GM10847 (cell line): Measurements from ENCODE around the gene MRPL53.

ENCODE experiments used
- POLR2A ChIP-seq: IDR thresholded peaks from 2 replicates; pipeline ENCODE4 v1.6.1; 2011; ENCODE audit not compliant: insufficient read length; ENCODE audit errors: extremely low read depth

The MRPL53 gene

DNA sequence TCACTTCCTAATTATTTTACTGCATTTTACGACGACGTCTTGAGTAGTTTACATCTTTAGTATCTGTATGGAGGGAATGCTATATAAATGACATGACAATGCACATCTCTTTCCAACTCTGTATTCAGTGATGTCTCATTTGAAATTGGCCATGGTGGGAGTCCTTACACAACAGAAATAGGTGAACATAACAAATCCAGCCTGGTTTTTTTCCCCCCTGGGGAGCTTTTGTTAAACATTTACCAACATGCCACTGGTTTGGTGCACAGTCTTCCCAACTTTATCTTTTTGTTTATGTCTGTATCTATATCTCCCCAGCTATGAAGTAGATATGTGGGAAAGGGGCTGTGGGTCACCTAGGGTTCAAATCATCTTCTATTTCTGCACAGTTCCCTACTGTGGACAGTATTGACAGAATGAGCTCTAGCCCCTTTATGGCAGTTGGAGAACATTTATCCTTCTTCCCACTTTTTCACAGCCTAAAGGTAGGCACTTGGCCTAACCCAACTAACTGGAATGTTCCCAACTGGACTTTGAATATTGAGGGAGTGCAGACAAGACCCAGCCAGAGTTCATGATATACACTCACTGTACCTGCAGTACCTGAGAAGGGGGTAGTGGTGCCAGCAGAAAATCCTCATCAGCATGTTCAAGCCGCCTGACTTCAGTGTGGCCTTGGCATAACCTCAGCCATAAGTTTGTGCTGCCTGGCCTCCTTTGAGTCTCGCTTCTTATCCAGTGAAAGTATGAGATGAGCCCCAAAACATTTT, 25.1 kb downstream of the MRPL53 start:
- TF ChIP-seq POLR2A: no peak

DNA sequence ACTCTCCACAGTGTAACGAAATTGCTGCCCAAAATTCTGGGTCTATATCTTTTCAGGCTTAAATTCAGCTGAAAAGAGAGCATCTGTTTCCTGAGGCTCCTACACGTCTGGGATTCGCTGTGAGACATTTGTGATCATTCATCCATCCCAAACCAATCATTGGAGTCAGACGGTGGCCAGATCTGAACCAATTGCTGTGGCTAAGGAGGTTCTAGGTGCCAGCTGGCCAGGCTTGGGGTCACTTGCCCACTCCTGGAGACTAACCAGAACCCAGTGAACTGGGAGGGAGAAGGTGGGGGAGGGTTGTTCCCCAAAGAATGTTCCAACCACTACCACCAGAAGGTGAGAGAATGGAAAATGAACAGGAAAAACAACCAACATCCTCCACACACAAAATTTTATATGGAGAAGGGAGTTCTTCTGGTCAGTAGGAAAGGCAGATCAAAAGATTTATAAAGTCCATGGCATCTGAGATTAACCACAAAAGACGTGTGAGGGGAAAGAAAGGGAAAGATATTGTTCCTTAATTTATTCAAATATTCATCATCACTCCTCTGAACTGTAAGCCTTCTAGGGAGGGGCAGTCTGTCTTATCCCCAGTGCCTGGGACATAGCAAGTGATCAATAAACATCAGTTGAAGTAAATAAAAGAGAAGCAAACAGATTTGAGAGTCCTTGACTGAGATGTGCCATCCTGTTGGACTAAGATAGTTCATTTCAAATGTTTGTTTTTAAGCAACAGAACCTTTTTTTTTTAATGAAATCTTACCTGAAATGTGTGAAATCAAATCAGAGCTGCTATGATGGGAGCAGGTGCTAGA, 27.8 kb downstream of the MRPL53 start:
- no peak for TF ChIP-seq POLR2A

DNA sequence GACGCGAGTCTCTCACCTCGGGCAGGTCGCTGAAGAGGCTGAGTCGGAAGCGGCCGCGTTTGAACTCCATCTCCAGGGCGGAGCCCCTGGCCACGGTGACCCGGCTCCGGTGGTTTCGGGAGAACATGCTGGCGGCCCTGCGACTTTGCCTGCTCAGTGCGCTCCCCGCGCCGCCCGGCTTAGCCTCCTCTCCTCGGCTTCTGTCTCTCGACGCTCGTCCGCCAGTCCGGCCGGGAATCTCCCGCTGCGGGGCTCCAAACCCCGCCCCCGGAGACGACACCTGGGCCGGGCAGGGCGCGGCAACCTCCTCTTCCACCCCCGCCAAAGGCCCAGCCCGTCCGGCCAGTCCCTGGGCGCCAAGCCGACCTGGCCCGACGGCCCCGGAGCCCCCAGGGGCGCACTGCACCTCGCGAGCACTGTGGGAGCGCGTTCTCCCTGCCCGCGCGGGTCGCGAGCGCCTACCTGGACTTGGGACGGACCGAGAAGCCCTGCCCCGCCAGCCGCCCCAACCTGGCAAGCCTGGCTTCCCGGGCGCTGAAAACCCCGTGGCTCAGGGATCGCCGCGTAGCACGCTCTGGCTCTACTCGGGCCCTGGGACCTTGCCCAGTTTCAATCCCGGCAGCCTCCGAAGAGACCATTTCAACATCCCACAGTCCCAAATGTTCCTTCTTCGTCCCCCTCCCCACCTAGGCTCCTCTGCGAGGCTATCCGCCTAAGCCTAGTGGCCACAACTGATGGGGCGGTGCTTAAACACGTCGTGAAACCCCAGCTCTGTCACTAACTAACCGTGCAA, 30.6 kb downstream of the MRPL53 start, which contains the start of gene RTKN:
RTKN (minus strand) TSS at position 248 of the 793 bp plus-strand sequence; CDS start at position 127, 121 bp downstream.
- peak; percentile 2 for TF ChIP-seq POLR2A

DNA sequence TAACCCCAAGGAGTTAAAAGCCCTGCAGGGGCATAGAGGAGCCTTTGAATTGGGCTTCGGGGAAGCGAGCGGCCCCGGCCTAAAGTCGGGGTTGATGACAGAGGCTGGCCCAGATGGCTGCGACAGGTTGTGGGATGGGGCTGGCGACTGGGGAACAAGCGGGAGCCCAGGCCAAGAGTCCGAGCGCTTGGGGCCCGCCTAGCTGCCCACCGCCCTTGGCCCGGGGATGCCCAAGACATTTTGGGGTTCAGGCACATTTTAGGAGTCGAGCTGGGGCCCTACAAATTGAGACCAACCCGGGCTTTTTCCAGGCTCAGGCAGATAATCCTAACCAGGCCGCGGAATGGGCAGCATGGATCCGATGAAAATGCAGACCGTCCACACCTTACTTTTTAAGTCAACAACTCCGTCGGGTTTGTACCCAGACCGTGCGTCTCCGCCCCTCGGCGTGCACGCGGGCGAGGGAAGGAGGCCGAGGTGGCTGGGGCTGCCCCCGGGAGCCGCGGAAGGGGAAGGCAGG, 31.2 kb downstream of the MRPL53 start:
- TF ChIP-seq POLR2A: no peak

DNA sequence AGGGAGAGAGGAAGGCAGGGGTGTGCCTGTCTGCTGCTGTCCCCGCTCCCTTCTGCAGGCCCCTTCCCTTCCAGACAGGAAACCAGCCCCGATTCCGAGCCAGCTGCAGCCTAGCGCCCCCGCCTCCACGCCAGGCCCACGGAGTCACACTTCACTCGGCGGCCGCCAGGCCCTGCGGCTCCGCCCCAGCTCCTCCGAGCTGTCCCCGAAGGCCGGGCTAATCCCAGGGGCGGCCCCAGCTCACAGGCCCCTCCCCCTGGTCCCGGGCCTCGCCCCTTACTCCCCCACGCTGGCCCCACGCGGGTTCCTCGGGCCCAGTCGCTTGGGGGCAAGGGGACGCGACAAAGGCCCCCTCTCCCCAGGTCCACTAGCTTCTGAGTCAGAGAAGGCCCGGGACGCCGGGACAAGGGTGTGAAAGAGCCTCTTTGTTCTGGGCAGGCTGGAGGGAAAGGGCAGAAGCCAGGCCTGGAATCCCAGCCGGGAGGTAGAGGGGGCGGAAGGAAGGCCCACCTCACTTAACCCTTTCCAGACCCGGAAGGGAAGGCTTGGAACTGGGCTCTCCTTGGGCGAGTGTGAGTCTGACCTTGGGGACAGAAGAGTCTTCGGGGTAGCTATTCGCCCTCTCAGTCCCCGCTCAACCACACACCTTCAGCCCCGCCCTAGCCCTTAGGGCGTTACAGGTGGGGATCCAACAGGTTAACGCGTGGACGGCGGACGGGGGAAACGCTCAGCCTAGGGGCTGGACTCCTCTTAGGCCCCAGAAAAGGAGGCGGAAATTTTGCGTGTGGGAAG, 31.9 kb downstream of the MRPL53 start:
- TF ChIP-seq POLR2A: no peak

DNA sequence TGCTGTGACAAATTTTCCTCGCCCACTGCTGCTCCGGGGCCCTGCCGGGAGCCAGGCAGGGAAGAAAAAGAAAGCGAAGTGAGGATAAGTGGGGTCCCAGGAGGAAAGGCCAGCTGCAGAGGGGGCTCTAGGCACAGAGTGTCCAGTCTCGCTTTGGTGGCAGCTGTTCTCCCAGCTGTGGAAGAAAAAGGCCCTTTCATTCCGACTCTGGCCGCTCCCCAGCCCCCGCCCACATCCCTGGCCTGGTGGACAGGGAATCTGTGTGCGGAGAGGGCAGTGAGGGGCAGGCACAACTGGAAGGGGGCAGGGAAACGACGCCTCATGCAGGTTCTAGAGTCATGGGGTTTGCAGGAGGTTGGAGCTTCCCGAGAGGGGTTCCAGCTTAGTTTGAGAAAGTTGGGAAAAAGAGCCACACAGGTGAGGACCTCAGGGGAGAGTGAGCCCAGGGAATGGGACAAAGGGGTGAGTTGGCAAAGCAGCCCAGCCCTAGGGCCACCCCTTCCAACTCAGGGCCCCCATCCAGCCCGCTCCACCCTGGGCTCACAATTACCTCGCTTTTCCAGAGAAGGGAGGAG, 32.6 kb downstream of the MRPL53 start:
- TF ChIP-seq POLR2A: no peak

DNA sequence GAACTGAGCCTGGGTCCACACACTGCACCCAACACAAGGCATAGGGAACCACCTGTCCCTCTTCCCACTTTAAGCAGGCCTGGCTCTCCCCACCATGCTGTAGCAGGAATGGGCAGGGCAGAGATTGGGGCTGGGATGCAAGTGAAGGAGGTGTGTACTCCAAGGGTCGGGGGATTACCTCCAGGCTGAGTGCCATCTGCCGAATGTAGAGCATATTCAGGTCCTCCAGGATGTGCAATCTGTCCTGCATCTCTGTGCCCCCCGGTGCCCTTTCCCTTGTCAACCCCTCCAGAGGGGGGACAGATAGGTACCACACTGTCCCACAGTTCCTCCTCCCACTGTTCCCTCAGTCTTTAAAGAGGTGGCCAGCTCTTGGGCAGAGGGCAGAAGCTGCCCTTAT, 33.1 kb downstream of the MRPL53 start:
- no peak for TF ChIP-seq POLR2A

DNA sequence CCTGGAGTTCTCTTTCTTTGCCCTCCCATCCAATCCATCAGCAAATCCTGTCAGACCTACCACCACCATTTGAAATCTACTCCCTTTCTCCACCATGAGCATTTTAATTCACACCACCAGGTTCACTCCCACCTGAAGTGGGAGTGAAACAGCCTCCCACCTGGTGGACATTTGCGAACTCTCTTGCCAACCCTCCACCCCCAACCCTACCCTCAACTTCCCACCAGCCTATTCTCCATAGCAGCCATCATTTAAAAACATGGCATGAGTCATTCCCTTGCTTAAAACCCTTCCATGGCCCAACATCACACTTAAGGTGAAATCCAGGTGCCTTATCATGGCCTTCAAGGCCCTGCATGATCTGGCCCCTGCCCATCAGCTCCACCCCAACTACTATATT, 34.2 kb downstream of the MRPL53 start:
- no peak for TF ChIP-seq POLR2A

DNA sequence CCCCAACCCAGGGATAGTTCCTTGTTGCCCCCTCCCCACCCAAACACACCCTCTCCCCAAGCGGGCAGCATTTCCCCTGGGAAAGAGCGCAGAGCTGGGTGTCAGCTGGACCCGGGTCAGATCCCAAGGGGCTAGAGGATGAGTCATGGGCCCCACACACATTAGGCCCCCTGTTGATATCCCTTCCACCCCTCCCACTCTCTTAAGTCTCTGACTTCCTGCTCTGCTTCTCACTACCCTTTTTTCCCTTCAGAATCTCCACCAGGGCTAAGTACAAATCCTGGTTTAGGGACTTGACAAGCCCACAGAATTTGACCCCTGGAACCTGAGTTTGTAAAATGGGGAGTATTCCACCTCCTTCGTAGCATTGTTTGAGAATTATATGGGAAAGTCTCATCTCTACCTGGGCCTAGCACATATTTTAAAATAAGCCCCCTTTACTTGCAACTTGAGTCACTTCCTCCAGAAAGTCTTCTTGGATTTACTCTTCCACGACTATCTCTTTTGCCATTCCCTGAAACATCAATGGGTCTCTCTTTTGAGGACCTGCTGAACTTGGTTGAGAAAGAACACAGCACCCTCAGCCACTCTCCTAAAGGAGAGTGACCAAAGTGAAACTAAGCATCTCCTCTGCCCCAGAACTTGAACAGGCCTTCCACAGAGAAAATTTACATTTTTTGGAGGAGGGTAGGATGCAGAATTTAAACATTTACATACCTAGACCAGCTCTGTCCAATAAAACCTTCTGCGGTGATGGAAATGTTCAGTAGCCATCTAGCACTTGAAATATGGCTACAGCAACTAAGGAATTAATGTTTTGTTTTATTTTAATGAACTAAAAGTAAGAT, 35.4 kb downstream of the MRPL53 start:
- no peak for TF ChIP-seq POLR2A

DNA sequence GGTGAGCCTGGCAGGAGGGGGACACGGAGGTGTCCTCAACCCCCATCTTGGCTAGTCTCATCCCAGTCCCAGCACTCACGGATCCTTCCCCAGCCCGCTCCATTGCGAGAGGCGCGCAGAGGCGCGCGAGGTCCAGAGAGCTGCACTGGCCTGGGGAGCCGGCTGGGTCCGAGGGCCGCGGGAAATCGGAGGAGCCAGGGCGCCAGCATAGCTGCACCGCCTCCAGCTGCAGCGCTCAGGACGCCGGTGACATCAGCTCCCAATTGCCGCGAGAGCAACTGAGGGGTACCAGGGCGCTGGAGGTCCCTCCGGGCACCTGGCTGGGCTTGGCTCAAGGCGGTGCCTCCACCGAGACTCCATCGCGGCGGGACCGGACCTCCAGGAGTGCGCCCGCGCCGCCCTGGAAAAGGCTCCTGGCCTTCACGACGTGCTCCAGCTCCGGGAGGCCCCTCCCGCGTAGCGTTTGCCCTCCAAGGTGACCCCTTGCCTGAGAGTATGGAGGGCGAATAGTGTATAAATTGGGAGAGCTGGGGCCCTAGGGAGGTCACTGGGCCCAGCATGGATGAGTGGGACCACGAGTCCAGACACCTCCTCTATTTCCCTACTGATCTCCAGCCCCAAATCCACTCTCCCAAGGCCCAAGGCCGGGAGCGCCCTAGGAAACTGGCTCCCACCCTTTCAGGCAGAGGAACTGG, 36.2 kb downstream of the MRPL53 start:
- no peak for TF ChIP-seq POLR2A

DNA sequence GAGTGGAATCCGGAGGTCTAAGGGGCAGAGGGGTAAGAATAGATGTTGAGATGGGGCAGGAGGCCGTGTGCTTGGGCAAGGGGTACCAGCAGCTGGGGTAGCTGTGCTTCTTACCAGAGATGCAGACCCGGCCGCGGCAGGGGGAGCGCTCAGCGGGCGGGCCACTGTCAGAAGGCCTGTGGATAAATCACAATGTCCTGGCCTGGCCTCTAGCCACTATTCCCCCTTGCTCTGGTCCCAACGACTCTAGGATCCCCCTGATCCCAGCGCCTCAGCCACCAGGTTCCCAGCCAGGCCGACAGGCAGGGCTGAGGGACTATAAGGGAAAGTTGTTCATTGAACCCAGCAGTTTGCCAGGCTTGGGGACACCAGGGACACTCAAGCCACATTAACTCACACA, 42.0 kb downstream of the MRPL53 start:
- no peak for TF ChIP-seq POLR2A

DNA sequence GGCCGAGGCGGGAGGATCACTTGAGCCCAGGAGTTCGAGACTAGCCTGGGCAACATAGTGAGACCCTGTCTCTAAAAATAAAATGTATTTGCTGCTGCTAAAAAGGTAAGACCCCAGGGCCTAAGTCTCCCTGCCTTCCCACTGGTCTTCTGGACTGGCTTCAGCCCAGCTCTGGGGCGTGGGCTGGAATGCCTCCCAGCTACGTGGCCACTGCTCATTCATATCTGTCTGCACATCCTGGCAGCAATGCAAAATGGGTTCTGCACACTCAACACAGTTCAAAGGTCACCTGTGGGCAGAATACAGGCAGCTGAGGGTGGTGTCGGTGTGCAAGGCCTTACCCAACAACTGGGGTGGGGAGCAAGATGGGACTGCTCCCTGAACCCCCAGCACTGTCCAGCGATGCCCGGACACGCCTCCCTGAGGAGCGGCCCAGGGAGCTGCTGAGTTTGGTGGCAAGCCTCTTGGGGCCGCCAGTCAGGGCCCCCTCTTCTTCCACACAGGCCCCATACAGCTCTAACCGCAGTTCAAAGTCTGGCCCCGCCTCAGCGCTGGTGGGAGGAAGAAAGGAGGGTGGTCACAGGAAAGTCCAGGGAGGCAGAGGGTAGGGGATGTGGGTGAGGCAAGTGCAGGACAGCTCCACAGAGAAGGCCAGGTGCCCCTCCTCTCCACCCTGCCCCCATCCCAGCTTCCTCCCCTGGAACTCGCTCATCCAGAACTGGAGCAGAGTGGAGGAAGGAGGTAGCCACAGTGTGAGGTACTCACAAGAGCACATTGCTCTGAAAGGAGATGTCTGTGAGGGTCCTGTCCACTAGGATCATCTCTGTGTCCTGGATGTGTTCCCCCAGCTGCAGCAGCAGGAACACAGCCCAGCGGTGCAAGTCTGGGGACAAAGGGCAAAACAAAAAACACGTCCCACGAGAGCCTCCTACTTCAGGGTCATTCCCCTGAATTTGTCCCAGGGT, 42.7 kb downstream of the MRPL53 start:
- no peak for TF ChIP-seq POLR2A

DNA sequence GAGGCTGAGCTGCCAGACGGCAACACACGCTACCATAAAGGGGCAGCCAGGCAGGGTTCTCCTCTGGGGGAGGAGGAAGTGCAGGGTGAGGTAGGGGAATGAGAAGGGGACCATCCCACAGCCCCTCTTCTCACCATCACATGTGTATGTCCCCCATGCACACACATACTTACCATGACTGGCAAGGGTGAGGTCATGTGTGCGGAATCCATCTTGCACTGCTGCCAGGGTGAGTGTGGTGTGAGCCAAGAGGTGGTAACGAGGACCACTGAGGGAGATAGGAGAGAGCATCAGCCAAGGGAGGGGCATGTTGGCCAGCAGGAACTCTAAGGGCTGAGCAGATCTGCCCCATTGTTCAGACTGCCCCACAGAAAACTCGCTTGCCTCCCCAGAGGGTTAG, 43.8 kb downstream of the MRPL53 start:
- TF ChIP-seq POLR2A: no peak
